HG02798 (cell line): Measurements from ENCODE around the gene PRAMEF18.
"Not testable (repeated sequence)": the region's sequence is repeated elsewhere in the genome, so short reads cannot be mapped to it uniquely, and the experiment has no call there.

Experiments
- ATAC-seq: cut with Tn5 transposase; IDR thresholded peaks from one replicate; pipeline ENCODE4 v1.9.1; 2021; ENCODE audit warnings: mild to moderate bottlenecking; ENCODE audit not compliant: unreplicated experiment, poor library complexity

The PRAMEF18 gene, protein sequence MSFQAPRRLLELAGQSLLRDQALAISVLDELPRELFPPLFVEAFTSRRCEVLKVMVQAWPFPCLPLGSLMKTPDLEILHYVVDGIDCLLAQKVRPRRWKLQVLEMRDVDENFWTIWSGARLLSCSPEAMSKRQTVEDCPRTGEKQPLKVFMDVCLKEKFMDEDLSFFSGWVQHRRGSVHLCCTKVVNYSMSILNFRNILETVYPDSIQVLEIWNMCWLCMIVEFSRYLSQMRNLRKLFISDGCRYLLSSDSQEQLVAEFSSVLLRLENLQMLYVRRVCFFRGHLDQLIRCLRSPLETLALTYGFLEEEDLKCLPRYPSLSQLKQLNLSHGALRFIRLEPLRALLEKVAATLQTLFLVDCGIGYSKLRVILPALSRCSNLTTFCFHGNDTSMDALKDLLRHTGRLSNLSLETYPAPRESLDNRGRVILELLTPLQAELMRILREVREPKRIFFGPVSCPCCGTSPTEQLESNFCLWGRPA

DNA sequence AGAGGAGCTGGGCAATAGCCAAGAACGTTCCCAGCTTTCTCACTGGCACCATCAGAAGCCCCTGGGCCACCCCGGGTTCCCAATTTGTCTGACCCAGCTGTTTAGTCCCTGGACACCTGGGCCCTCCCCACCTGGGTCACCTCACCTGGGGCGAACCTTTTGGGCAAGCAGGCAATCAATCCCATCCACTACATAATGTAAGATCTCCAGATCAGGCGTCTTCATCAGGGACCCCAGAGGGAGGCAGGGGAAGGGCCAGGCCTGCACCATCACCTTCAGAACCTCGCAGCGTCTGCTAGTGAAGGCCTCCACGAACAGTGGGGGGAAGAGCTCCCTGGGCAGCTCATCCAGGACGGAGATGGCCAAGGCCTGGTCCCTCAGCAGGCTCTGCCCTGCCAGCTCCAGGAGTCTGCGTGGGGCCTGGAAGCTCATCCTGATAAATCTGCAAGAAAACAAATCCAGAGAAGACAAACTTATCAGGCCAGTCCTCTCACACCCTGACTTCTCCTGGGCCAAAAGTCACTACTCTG lies at the start of gene PRAMEF18:
PRAMEF18 (minus strand) TSS at position 480 of the 530 bp plus-strand sequence; CDS start at position 432, 48 bp downstream.
- not testable (repeated sequence) for ATAC-seq

DNA sequence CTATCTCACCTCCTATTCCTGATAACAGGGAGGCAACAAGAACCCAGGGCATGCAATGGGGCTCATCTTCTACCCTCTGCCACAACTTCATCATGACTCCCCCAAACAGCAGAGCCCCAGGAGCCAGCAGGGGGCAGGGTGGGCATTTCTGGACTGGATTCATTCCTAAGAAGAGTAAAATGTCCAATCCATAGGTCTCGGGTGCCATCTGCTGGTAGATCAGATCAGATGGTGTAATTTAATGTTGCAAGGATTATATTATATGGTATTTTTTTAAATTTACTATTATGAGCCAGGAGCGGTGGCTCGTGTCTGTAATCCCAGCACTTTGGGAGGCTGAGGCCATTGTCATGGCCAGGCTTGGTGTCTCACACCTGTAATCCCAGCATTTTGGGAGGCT lies 39.2 kb upstream of the PRAMEF18 start:
- ATAC-seq: not testable (repeated sequence)

DNA sequence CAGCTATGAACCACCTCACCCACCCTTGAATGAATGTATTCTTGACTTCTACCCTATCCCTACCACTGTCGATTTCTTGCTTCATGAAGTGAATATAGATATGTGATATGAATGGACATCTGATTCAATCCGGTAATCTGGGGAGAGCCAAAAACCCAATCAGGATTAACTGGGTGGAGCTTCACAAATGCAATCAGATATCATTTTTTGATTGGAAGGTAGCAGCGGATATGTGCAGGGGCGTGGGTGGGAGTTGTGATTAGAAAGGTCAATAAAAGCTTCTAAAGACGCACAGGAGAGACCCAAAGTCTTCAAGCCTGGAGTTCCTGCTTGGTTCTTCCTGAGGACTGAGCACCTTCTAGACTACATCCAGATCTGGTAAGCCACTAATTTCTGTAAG lies 27.9 kb upstream of the PRAMEF18 start, which contains the start of gene PRAMEF5:
PRAMEF5 (plus strand) TSS at position 301 of the 400 bp plus-strand sequence. CDS start 5,071 bp downstream, outside the sequence.
- not testable (repeated sequence) for ATAC-seq

DNA sequence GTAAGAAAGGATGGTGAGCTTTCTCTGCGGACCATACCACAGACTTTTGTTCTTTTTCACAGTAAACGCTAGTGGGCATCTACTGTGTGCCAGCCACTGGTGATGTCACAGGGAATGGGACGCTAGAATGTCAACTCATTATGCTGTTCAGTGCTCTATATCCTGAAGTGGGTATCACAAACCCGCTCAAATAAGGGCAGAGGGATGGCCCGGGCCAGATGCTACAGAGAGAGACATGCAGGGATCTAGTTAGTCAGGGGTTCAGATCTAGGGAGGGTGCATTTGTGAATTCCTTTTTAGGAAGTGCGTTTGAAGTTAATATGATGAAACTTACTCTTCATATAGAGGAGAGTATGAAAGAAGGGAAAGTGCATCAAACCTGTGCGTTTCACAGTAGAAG lies 21.2 kb upstream of the PRAMEF18 start:
- ATAC-seq: not testable (repeated sequence)

DNA sequence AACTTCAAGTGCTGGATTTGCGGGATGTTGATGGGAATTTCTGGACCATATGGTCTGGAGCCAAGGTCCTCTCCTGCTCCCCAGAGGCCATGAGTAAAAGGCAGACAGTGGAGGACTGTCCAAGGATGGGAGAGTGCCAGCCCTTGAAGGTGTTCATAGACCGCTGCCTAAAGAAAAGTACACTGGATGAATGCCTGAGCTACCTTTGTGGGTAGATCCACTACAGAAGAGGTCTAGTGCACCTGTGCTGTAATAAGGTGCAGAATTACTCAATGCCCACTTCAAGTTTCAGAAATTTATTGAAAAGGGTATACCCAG lies 20.6 kb upstream of the PRAMEF18 start:
- not testable (repeated sequence) for ATAC-seq

DNA sequence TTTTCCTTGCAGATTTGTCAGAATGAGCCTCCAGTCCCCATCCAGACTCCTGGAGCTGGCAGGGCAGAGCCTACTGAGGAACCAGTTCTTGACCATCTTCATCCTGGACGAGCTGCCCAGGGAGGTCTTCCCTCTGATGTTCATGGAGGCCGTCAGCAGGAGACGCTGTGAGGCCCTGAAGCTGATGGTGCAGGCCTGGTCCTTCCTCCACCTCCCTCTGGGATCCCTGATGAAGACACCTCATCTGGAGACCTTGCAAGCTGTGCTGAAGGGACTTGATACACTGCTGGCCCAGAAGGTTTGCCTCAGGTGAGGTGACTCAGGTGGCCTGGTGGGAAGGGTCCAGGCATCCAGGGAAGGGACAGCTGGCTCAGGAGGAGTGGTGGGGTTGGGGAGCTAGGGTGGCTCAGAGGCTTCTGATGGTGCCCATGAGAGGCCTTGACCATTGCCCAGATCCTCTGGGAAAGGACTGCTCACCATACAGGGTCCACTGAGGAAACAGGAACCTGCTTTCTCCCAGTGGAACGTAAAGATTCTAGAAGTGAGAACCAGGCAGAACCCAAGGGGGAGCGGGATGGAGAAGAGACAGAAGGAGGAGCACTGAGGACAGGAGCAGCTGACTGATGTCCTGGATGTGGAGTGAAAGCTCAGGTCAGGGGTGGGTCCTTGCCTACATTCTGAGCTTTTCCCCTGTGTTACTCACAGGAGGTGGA lies 20.0 kb upstream of the PRAMEF18 start:
- ATAC-seq: not testable (repeated sequence)

DNA sequence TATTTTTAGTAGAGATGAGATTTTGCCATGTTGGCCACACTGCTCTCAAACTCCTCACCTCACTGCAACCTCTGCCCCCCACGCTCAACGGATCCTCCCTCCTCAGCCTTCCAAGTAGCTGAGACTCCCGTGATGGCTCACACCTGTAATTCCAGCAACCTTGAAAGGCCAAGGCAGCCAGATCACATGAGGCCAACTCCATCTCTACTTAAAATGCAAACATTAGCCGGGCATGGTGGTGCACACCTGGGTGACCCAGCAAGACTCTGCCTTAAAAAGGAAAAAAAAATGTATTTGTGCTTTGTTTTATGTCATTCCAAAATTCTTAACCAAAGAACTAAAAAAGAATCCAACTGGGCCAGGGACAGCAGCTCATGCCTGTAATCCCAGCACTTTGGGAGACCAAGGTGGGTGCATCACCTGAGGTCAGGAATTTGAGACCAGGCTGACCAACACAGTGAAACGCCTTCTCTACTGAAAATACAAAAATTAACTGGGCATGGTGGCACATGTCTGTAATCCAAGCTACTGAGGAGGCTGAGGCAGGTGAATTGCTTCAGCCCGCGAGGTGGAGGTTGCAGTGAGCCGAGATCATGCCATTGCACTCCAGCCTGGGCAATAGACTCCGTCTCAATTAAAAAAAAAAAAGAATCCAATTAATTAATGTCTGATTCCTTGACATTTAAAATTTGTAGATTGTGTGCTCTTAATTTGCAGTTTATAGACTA lies 17.7 kb upstream of the PRAMEF18 start:
- ATAC-seq: not testable (repeated sequence)

DNA sequence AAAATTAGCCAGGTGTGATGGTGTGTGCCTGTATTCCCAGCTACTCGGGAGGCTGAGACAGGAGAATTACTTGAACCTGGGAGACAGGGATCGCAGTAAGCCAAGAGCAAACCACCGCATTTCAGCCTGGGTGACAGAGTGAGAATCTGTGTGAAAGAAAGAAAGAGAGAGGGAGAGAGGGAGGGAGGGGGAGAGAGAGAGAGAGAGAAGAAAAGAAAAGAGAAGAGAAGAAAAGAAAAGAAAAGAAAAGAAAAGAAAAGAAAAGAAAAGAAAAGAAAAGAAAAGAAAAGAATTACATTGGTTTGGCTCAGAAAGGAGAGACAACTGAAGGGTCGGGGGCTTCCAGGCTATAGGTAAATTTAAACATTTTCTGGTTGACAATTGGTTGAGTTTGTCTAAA lies 13.7 kb upstream of the PRAMEF18 start:
- not testable (repeated sequence) for ATAC-seq

DNA sequence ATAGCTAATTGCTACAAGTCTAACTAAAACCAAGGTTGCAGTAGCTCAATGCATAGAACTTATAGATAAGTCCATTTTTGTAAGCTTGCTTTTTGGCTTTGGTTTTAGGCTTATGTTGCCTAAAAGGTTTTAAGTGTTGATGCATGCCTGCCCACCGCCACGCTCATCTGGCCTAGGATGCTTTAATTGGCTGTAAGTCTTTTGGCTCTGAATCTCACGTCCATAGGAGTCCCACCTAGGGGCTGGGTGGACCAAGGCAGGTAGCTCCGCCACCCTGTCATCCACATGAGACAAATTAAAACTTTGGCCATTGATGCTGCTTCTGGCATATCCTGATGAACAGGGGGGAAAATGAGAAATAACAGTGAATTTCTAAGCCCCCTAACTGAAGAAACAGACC lies 11.6 kb upstream of the PRAMEF18 start:
- not testable (repeated sequence) for ATAC-seq

DNA sequence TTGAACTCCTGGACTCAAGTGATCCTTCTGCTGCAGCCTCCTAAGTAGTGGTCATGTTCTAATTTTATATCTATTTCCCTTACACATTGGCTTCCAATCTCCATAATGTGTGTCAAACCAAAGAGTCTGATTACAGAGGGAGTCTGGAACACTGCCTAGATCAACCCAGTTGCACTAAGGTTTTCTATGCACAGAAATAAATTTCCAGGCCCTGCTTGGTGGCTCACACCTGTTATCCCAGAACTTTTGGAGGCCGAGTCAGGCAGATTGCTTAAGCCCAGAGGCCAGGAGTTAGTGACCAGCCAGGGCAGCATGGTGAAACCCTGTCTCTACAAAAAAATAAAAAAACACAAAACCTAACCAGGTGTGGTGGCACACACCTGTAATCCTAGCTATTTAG lies 8.1 kb upstream of the PRAMEF18 start:
- not testable (repeated sequence) for ATAC-seq

DNA sequence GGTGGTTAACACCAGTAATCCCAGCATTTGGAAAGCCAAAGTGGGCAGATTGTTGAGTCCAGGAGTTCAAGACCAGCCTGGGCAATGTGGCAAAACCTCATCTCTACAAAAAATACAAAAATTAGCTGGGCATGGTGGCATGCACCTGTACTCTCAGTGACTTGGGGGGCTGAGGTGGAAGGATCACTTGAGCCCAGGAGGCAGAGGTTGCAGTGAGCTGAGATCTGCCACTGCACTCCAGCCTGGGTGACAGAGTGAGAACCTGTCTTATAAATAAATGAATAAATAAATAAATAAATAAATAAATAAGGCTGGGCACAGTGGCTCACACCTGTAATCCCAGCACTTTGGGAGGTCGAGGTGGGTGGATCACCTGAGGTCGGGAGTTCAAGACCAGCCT lies 6.1 kb upstream of the PRAMEF18 start:
- ATAC-seq: not testable (repeated sequence)

DNA sequence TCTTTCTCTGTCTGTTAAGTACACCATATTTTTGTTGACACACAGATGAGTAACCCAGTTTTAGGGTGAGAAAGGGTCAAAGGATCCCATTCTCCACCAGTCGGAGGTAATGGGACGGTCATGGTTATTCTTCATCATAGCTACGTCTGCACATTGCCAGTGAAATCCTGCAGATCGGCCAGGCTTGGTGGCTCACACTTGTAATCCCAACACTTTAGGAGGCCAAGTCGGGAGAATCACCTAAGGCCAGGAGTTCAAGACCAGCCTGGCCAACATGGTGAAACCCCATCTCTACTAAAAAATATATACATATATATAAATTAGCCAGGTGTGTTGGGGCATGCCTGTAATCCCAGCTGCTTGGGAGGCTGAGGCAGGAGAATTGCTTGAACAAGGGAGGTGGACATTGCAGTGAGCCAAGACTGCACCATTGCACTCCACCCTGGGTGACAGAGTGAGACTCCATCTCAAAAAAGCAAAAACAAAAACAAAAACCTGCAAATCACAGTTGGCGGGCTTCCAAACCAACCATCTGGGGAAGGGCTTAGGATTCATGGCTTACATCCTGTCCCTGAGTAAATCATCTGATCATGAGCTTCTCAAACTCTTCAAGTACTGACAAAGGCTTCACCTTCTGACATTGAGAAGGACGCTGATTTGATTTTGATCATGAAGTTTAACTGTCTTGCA lies 5.3 kb upstream of the PRAMEF18 start:
- not testable (repeated sequence) for ATAC-seq

DNA sequence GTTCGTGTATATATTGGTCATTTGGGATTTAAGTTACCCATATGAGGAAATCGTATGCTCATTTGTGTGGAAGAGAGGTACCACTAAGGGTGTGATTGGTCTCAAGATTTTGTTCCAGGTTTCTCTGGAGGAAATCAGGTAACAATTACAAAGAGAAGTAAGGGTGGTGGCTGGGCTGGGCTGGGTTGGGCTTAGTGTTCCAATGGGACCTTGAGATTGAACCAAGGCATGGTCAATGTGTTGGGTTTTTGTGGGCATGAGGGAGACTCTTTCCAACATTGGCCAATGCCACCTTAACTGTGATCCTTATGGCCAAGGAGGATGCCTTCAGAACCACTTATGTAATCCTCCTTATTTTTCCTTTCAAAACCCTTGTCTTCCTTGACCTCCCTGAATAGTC lies 4.6 kb upstream of the PRAMEF18 start:
- ATAC-seq: not testable (repeated sequence)

DNA sequence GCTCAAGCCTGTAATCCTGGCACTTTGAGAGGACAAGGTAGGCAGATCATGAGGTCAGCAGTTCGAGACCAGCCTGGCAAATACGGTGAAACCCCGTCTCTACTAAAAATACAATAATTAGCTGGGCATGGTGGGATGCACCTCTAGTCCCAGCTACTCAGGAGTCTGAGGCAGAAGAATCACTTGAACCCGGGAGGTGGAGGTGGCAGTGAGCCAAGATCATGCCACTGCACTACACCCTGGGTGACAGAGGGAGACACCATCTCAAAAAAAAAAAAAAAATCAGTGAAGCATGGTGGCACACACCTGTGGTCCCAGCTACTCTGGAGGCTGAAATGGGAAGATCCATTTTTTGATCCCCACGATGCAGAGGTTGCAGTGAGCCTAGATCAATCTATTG lies 4.1 kb upstream of the PRAMEF18 start:
- ATAC-seq: not testable (repeated sequence)

DNA sequence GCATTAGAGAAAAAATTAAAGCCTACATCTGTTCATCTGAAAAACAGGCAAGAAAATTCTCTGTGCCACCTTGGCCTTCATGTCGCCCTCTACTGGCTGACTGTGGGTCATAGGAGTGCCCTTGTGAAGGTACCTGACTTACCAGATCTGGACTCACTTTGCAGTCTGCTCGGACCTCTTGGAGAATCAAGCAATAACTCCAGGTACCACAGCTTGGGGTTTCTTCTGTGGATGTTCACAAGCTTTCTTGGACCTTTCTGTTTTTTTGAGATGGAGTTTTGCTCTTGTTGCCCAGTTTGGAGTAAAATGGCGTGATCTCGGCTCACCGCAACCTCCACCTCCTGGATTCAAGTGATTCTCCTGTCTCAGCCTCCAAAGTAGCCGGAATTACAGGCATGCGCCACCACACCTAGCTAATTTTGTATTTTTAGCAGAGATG lies 2.4 kb upstream of the PRAMEF18 start:
- no peak for ATAC-seq

DNA sequence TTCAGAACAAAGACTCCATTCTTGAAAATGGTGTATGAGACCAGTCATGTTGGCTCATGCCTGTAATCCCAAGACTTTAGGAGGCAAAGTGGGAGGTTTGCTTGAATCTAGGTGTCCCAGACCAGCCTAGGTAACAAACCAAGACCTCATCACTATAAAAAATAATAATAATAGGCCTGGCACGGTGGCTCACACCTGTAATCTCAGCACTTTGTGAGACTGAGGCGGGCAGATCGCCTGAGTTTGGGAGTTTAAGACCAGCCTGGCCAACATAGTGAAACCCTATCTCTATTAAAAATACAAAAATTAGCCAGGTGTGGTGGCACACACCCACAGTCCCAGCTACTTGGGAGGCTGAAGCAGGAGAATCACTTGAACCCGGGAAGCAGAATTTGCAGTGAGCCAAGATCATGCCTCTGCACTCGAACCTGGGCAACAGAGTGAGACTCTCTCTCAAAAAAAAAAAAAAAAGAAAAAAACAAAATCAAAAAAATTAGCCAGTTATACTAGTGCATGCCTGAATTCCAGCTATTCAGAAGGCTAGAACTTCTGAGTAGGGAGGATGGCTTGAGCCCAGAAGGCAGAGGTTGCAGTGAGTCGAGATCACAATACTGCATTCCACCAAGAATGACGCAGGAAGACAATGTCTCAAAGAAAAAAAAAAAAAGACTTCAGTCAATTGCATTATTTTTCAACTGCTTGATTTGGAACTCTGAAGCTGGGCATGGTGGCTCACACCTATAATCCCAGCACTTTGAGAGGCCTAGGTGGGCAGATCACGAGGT lies 1.5 kb upstream of the PRAMEF18 start:
- not testable (repeated sequence) for ATAC-seq

DNA sequence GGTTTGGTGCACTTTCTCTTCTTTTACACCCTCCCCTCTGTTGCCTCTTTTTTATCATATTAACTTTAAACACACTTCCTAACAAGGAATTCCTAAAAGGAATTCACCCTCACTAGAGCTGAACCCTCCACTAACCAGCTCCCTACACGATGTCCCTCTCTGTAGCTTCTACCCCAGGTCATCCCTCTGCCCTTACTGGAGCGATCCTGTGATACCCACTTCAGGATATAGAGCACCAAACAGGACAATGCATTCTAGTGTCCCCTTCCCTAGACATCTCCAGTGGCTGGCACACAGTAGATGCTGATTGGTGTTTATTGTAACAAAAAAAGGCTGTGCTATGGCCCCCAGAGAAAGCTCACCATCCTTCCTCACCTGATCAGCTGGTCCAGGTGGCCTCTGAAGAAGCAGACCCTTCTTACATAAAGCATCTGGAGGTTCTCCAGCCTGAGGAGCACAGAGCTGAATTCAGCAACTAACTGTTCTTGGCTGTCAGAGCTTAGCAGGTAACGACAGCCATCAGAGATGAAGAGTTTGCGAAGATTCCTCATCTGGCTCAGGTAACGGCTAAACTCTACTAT lies 1.4 kb downstream of the PRAMEF18 start:
- no peak for ATAC-seq

DNA sequence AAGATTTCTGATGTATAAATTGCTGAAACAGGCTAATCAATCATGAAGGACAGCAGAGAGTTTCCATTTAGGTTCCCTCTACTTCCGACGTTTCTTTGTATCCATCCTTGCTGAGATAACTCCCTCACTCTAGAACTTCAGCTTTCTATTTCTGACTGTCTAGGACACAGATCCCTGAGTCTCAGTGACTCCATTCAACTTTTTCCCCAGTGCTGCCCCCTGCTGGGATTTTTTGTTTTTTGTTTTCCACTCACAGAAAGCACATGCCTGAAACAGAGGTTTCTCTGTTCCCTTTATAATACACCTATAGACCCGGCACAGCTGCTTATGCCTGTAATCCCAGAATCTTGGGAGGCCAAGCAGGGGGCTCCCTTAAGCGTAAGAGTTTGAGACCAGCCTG lies 3.2 kb downstream of the PRAMEF18 start:
- not testable (repeated sequence) for ATAC-seq

DNA sequence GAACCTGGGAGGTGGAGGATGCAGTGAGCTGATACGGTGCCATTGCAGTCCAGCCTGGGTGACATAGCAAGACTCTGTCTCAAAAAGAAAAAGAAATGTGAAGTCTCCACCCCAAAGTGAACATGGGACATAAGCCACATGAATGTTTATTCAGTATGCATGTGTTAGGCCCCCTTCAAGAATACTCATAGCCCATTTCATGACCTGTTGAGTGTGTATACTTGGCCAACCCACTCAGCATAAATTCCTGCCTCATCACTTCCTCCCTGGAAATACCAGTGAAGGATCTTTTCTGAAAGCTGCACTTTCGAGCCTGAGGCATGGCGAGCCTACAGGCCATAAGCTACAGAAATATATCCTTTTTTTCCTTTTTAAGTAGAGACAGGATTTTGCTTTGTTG lies 6.8 kb downstream of the PRAMEF18 start:
- ATAC-seq: not testable (repeated sequence)
